CD4-positive, alpha-beta T cell treated with Interleukin-17A for 1 hour (primary cell): ENCODE results near the gene CXorf58.
"Not testable (repeated sequence)": the region's sequence is repeated elsewhere in the genome, so short reads cannot be mapped to it uniquely, and the experiment has no call there.

Experiments
- DNase-seq: peaks from one replicate; pipeline ENCODE4 v3.0.0-alpha.2; 2020

Gene CXorf58

DNA sequence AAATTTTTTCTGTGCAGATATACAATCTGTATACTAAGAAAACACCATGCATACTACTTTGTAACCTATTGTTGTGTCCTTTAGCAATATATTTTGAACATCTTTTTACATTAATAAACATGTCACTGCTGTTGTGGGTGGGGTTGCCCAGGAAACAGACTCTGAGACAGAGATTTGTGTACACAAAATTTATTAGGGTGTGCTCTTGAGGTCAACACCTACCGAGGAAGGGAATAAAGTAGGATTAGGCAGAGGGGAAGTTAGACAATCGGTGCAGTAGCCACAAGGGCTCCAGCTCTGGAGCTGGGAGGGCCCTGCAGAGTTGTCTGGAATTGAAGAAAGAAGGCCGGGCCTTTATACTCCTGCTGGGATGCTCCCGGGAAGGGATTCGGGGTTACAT is 56.4 kb downstream of the CXorf58 start:
- DNase-seq, result no peak

DNA sequence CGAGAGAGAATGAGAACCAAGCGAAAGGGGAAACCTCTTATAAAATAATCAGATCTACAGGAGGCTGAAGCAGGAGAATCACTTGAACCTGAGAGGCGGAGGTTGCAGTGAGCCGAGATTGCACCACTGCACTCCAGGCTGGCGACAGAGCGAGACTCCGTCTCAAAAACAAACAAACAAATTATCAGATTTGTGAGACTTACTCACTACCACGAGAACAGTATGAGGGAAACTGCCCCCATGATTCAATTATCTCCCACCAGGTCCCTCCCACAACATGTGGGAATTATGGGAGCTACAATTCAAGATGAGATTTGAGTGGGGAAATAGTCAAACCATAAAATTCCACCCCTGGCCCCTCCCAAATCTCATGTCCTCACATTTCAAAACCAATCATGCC is 57.8 kb downstream of the CXorf58 start:
- not testable (repeated sequence) for DNase-seq

- no peak for DNase-seq
Measured at GRCh38 chrX:23978491-23978890, 70.7 kb downstream of the CXorf58 start.

DNA sequence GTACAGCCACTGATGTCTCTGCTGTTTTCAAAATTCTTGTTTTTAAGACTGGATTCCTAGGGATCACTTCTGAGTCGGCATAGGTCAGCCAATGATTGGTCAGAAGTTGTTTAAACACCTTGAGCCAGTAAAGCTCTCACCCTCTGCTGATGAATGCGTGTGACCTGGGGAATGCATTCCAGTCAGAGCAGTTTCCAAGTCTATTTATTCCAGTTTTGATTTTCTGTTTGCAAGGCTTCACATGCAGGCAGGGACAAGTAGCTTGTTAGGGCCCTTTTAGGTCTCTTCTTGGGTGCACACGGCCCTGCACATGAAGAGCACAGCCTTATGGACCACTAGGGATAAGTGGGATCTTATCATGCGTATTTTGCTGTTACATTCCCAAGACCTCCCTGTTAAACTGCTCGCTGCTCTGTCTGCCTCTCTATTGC is 72.2 kb downstream of the CXorf58 start:
- no peak for DNase-seq

DNA sequence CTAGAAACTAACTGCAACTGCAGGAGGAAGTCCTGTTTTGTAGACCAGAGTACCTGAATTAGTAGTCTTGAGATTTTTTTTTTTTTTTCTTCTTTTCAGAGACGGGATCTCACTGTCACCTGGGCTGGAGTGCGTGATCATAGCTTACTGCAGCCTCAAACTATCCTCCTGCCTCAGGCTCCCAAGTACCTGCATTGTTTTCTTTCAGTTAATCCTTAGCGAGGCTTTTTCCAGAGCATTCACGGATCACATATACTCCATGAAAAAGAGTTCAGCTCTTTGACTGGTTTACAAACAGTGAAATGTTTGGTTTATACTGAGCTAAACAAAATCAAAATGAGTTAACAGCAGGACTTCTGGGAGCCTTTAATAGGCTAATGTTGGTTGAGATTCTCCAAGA is 73.4 kb downstream of the CXorf58 start:
- no peak for DNase-seq

GRCh38 chrX:23981711-23982110 is 73.9 kb downstream of the CXorf58 start:
- DNase-seq, result no peak

- DNase-seq, result no peak
Measured at GRCh38 chrX:23982891-23983290, 75.1 kb downstream of the CXorf58 start.
